HG02763 (cell line): ENCODE data around the gene PVALEF.
A peak's percentile ranks its signal among the peaks of the same experiment; 100 is the strongest.
"Not testable (repeated sequence)": the region's sequence is repeated elsewhere in the genome, so short reads cannot be mapped to it uniquely, and the experiment has no call there.

Experiments used
- ATAC-seq: cut with Tn5 transposase; IDR thresholded peaks from one replicate; pipeline ENCODE4 v1.9.1; 2021; ENCODE audit warnings: mild to moderate bottlenecking, moderate library complexity; ENCODE audit not compliant: unreplicated experiment

Gene PVALEF

GRCh38 chr17:81210868-81211267, 45.6 kb downstream of the PVALEF start:
- no peak for ATAC-seq

- no peak for ATAC-seq
Observed at GRCh38 chr17:81212365-81212764, 47.1 kb downstream of the PVALEF start.

GRCh38 chr17:81213978-81214377, 48.7 kb downstream of the PVALEF start:
- no peak for ATAC-seq

GRCh38 chr17:81217491-81217890, 52.2 kb downstream of the PVALEF start:
- ATAC-seq: no peak

- no peak for ATAC-seq
Observed at GRCh38 chr17:81218459-81218858, 53.2 kb downstream of the PVALEF start.

GRCh38 chr17:81218991-81219390, 53.7 kb downstream of the PVALEF start:
- ATAC-seq: no peak

GRCh38 chr17:81219476-81220180, 54.3 kb downstream of the PVALEF start:
- no peak for ATAC-seq

- ATAC-seq: no peak
Observed at GRCh38 chr17:81221371-81221841, 56.1 kb downstream of the PVALEF start.

GRCh38 chr17:81221842-81222619, 56.7 kb downstream of the PVALEF start:
- no peak for ATAC-seq

- ATAC-seq: no peak
Observed at GRCh38 chr17:81222620-81222905, 57.3 kb downstream of the PVALEF start.

GRCh38 chr17:81222906-81223761, 57.8 kb downstream of the PVALEF start, which contains the start of gene CEP131:
Gene CEP131, minus strand, starts transcription at chr17:81222965. Its CDS starts 2,909 bp downstream, at chr17:81220056.
- ATAC-seq: peak; percentile 92

GRCh38 chr17:81223762-81224130, 58.4 kb downstream of the PVALEF start:
- ATAC-seq: no peak

- not testable (repeated sequence) for ATAC-seq
Observed at GRCh38 chr17:81227630-81228029, 62.3 kb downstream of the PVALEF start.

GRCh38 chr17:81228420-81228819, 63.1 kb downstream of the PVALEF start:
- ATAC-seq: no peak

GRCh38 chr17:81228834-81229665, 63.7 kb downstream of the PVALEF start:
- ATAC-seq: no peak

- ATAC-seq: no peak
Observed at GRCh38 chr17:81229666-81229920, 64.3 kb downstream of the PVALEF start.

- no peak for ATAC-seq
Observed at GRCh38 chr17:81230043-81230820, 64.9 kb downstream of the PVALEF start.

GRCh38 chr17:81231121-81231645, 65.9 kb downstream of the PVALEF start:
- ATAC-seq: no peak

- ATAC-seq: no peak
Observed at GRCh38 chr17:81231766-81232581, 66.7 kb downstream of the PVALEF start.
